A549 (cell line): ENCODE measurements around the gene HRK. TPM values are rescaled to one million over a fixed set of nuclear protein-coding genes. Genes with fewer than 3 reads are reported as not detected.
A peak's percentile ranks its signal among the peaks of the same experiment; 100 is the strongest.

ENCODE experiments used
- ATAC-seq, 2 experiments: fragments of 200-7000 bp in 1 of 2; fragments of >200 bp in 1 of 2; cut with Nextera tagmentation in 1 of 2; cut with Tn5 transposase in 1 of 2; 3 replicates each; pipeline versions ENCODE4 v1.8.0 to v1.9.1; 2018 to 2020; ENCODE audit warnings: mild to moderate bottlenecking in 1 of 2, moderate library complexity in 1 of 2
- CTCF ChIA-PET: fragments of 300-600 bp; sonication (Branson Sonifier 250); formaldehyde crosslinking; extraction: SDS; loops from one replicate; lab custom pipeline; 2021; ENCODE audit warnings: antibody characterized with exemption, inconsistent platforms; lab: Yijun Ruan, JAX
- POLR2A ChIA-PET: fragments of 350-600 bp; formaldehyde crosslinking; extraction: SDS; loops from one replicate; lab custom pipeline; 2021; ENCODE audit warnings: antibody characterized with exemption, inconsistent platforms; lab: Yijun Ruan, JAX
- DNase-seq, 2 experiments: peaks; one replicate each; pipeline versions ENCODE4 v3.0.0 to v3.0.0-alpha.2; 2011 to 2016; ENCODE audit warnings: low read depth in 1 of 2, low spot score in 1 of 2
- FAIRE-seq: peaks from 2 replicates; lab custom pipeline; 2011; peaks lifted over from hg19 to GRCh38; lab: Jason Lieb, UNC
- H3K27ac ChIP-seq, 2 experiments: fragments of >200 bp; sonication (Bioruptor Twin); formaldehyde crosslinking; 3 replicates each; pipeline ENCODE4 v1.5.1; 2016 to 2017
- H3K4me1 ChIP-seq: fragments of >200 bp; sonication (Bioruptor Twin); formaldehyde crosslinking; 3 replicates; pipeline ENCODE4 v1.6.1; 2016
- H3K4me2 ChIP-seq: fragments of >200 bp; sonication (Bioruptor Twin); formaldehyde crosslinking; 3 replicates; pipeline ENCODE4 v1.6.1; 2016
- H3K4me3 ChIP-seq: fragments of >200 bp; sonication (Bioruptor Twin); formaldehyde crosslinking; 3 replicates; pipeline ENCODE4 v1.5.1; 2016
- H3K9me3 ChIP-seq: fragments of >200 bp; sonication (Bioruptor Twin); formaldehyde crosslinking; 3 replicates; pipeline ENCODE4 v1.6.1; 2016
- BHLHE40 ChIP-seq: IDR thresholded peaks from 2 replicates; pipeline ENCODE4 v1.6.1; 2012; ENCODE audit warnings: low read depth, low read length, inconsistent platforms
- CBX2 ChIP-seq: fragments of 200-600 bp; sonication (generic); IDR thresholded peaks from 2 replicates; pipeline ENCODE4 v1.6.1; 2016; ENCODE audit warnings: low read depth, mild to moderate bottlenecking, borderline replicate concordance
- CBX8 ChIP-seq: fragments of 200-600 bp; sonication (generic); IDR thresholded peaks from 2 replicates; pipeline ENCODE4 v1.6.1; 2016
- CHD4 ChIP-seq: fragments of 200-600 bp; sonication (generic); IDR thresholded peaks from 2 replicates; pipeline ENCODE4 v1.6.1; 2016; ENCODE audit warnings: antibody characterized with exemption, mild to moderate bottlenecking, borderline replicate concordance
- EHF ChIP-seq: fragments of 250-450 bp; sonication (Bioruptor Pico); IDR thresholded peaks from 2 replicates; pipeline ENCODE4 v1.5.0; 2020; ENCODE audit warnings: mild to moderate bottlenecking
- EHMT2 ChIP-seq: fragments of 200-600 bp; sonication (generic); IDR thresholded peaks from 2 replicates; pipeline ENCODE4 v1.6.1; 2016; ENCODE audit warnings: antibody characterized with exemption, low read depth, mild to moderate bottlenecking, moderate library complexity
- ELK1 ChIP-seq: fragments of 150-350 bp; IDR thresholded peaks from 2 replicates; pipeline ENCODE4 v1.6.1; 2014; ENCODE audit warnings: low read depth, mild to moderate bottlenecking, low read length
- EP300 ChIP-seq, 2 experiments: fragments of >200 bp; sonication (Bioruptor Twin); formaldehyde crosslinking; IDR thresholded peaks; 2 replicates in 1 of 2; 3 replicates in 1 of 2; pipeline ENCODE4 v1.6.1; 2016 to 2017
- ESRRA ChIP-seq: fragments of 150-350 bp; IDR thresholded peaks from 2 replicates; pipeline ENCODE4 v1.6.1; 2014; ENCODE audit warnings: mild to moderate bottlenecking, low read length, borderline replicate concordance
- GATA3 ChIP-seq: IDR thresholded peaks from 2 replicates; pipeline ENCODE4 v1.6.1; 2012; ENCODE audit warnings: borderline replicate concordance
- HDAC2 ChIP-seq: fragments of 200-600 bp; sonication (generic); IDR thresholded peaks from 2 replicates; pipeline ENCODE4 v1.6.1; 2016
- HEYL ChIP-seq: fragments of 250-450 bp; sonication (Bioruptor Pico); IDR thresholded peaks from 2 replicates; pipeline ENCODE4 v1.8.0; 2021; ENCODE audit warnings: mild to moderate bottlenecking, moderate library complexity
- HMGXB4 ChIP-seq: fragments of 250-450 bp; sonication (Bioruptor Pico); IDR thresholded peaks from 2 replicates; pipeline ENCODE4 v1.5.0; 2021; ENCODE audit warnings: mild to moderate bottlenecking, moderate library complexity, borderline replicate concordance
- HOXA7 ChIP-seq: fragments of 250-450 bp; sonication (Bioruptor Pico); IDR thresholded peaks from 2 replicates; pipeline ENCODE4 v1.5.0; 2020; ENCODE audit warnings: mild to moderate bottlenecking, moderate library complexity
- HOXB13 ChIP-seq: fragments of 250-450 bp; sonication (Bioruptor Pico); IDR thresholded peaks from 2 replicates; pipeline ENCODE4 v1.5.0; 2020; ENCODE audit warnings: low read depth, mild to moderate bottlenecking, moderate library complexity
- HOXB5 ChIP-seq: fragments of 250-450 bp; sonication (Bioruptor Pico); IDR thresholded peaks from 2 replicates; pipeline ENCODE4 v1.5.0; 2020; ENCODE audit warnings: mild to moderate bottlenecking, moderate library complexity
- JUN ChIP-seq, 2 experiments: fragments of >200 bp; sonication (Bioruptor Twin); formaldehyde crosslinking; IDR thresholded peaks; 2 replicates in 1 of 2; 3 replicates in 1 of 2; pipeline ENCODE4 v1.6.1; 2016 to 2017
- KDM1A ChIP-seq: fragments of 200-600 bp; sonication (generic); IDR thresholded peaks from 2 replicates; pipeline ENCODE4 v1.6.1; 2016; ENCODE audit warnings: low read depth, mild to moderate bottlenecking
- KDM5A ChIP-seq: fragments of 200-600 bp; sonication (generic); IDR thresholded peaks from 2 replicates; pipeline ENCODE4 v1.6.1; 2016; ENCODE audit warnings: antibody characterized with exemption, mild to moderate bottlenecking
- MAZ ChIP-seq: fragments of 150-350 bp; IDR thresholded peaks from 2 replicates; pipeline ENCODE4 v1.6.1; 2014; ENCODE audit warnings: antibody characterized with exemption, low read depth, low read length, borderline replicate concordance
- NPAS2 ChIP-seq: fragments of 250-450 bp; sonication (Bioruptor Pico); IDR thresholded peaks from 2 replicates; pipeline ENCODE4 v1.8.0; 2022; ENCODE audit warnings: mild to moderate bottlenecking, moderate library complexity, borderline replicate concordance
- NR3C1 ChIP-seq: fragments of >200 bp; sonication (Bioruptor Twin); formaldehyde crosslinking; IDR thresholded peaks from 3 replicates; pipeline ENCODE4 v1.6.1; 2017
- POLR2AphosphoS2 ChIP-seq: conservative IDR thresholded peaks from 2 replicates; pipeline ENCODE4 v1.6.1; 2012; ENCODE audit warnings: low read length, improper control_type of control experiment, inconsistent platforms
- RARB ChIP-seq: fragments of 250-450 bp; sonication (Bioruptor Pico); IDR thresholded peaks from 2 replicates; pipeline ENCODE4 v1.8.0; 2021; ENCODE audit warnings: mild to moderate bottlenecking, moderate library complexity
- RCOR1 ChIP-seq: fragments of 150-350 bp; IDR thresholded peaks from 2 replicates; pipeline ENCODE4 v1.6.1; 2014; ENCODE audit warnings: antibody characterized with exemption, low read length, low read depth
- RFX5 ChIP-seq: fragments of 450-650 bp; IDR thresholded peaks from 2 replicates; pipeline ENCODE4 v1.7.1; 2014; ENCODE audit warnings: antibody characterized with exemption, mild to moderate bottlenecking, moderate library complexity
- SMC3 ChIP-seq: fragments of >200 bp; sonication (Bioruptor Twin); formaldehyde crosslinking; IDR thresholded peaks from 3 replicates; pipeline ENCODE4 v1.6.1; 2018; ENCODE audit warnings: inconsistent platforms
- TFCP2L1 ChIP-seq: fragments of 250-450 bp; sonication (Bioruptor Pico); IDR thresholded peaks from 2 replicates; pipeline ENCODE4 v1.5.0; 2021; ENCODE audit warnings: mild to moderate bottlenecking
- ZNF302 ChIP-seq: fragments of 250-450 bp; sonication (Bioruptor Pico); IDR thresholded peaks from 2 replicates; pipeline ENCODE4 v1.9.0; 2021; ENCODE audit warnings: inconsistent platforms, mild to moderate bottlenecking, moderate library complexity
- whole genome bisulfite sequencing: methylation state at CpG from one replicate; pipeline ENCODE4 v1.1.6; 2017; ENCODE audit errors: missing lambda C conversion rate; 5-methylcytosine and 5-hydroxymethylcytosine counted together
- polyA plus RNA-seq, 4 experiments: library from polyadenylated mRNA; depleted of rRNA in 3 of 4; stranded (reverse); fragments of >200 nt; fragmentation: RNase III in 1 of 4; extraction: RNeasy Plus Mini Kit Qiagen cat#74134 plus additional on column Dnase treatment in 1 of 4; gene quantifications; 2 replicates in 3 of 4; 3 replicates in 1 of 4; pipeline ENCODE4 v1.2.3, GENCODE V29; 2011 to 2017
- TF ChIP-seq, protein P1 (sequence below): IDR thresholded peaks from 2 replicates; pipeline ENCODE4 v1.6.1; 2012
- TF ChIP-seq, protein P2 (sequence below): fragments of >200 bp; sonication (Bioruptor Twin); formaldehyde crosslinking; IDR thresholded peaks from 3 replicates; pipeline ENCODE4 v1.5.1; 2016

Gene HRK
- polyA plus RNA-seq, 2 of the 4 experiments (the other 2 are of a cell fraction): 0.13 to 0.34 TPM

DNA sequence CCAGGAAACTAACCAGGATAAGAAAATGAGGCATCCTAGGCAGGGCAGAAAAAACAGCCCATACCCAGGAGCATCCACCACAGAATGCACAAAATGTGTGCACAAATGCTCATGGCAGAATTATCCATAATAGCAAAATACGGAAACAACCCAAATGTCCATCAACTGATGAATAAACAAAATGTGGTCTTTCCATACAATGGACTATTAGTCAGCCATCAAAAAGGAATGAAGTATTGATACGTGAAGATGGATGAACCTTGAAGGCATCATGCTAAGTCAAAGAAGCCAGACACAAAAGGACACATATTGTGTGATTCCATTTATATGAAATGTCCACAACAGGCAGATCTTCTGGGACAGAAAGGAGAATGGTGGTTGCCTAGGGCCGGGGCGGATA is 19.1 kb downstream of the HRK start:
- TF ChIP-seq EHMT2: no peak
- no peak for TF ChIP-seq HOXB13
- no peak for TF ChIP-seq CHD4
- no peak for TF ChIP-seq ESRRA
- no peak for TF ChIP-seq CBX8
- no peak for TF ChIP-seq TFCP2L1
- no peak for TF ChIP-seq JUN (IDR thresholded peaks at IDR 0.05)
- no peak for TF ChIP-seq HMGXB4
- TF ChIP-seq HOXB5 (CRISPR knock-in tag): no peak
- TF ChIP-seq ZNF302 (CRISPR knock-in tag): no peak
- TF ChIP-seq KDM1A: no peak
- TF ChIP-seq HEYL (CRISPR knock-in tag): no peak
- TF ChIP-seq RCOR1: no peak
- TF ChIP-seq HOXA7 (CRISPR knock-in tag): no peak
- TF ChIP-seq BHLHE40: no peak
- TF ChIP-seq SMC3: no peak
- no peak for TF ChIP-seq GATA3
- TF ChIP-seq POLR2AphosphoS2: no peak
- Histone ChIP-seq H3K4me2 (no peak overlapping the region), H3K4me1 (peaks cover 46% of the 10 kb centered on the region), H3K9me3 (no peaks in the 10 kb centered on the region), H3K4me3 (no peak overlapping the region), H3K27ac (no peak overlapping the region)
- ChIA-PET POLR2A (no interaction called here), CTCF (interaction anchor here (1.1 to 1.3 kb wide), 2 partner anchors 10 to 136 kb away, joined by 3 read pairs; no protein-coding TSS in a partner anchor)
- 75% methylated on average over 4 of the region's 4 CpGs for WGBS
- no peak for ATAC-seq
- FAIRE-seq: no peak
- no peak for DNase-seq

GRCh38 chr12:116861320-116861719 is 19.9 kb downstream of the HRK start:
- peak overlapping the region; percentile 39 for H3K4me2 ChIP-seq
- CTCF ChIA-PET: interaction anchor here (0.7 to 1.1 kb wide), 2 partner anchors 10 to 11 kb away, joined by 3 read pairs; no protein-coding TSS in a partner anchor
- FAIRE-seq (no peak), ATAC-seq (peak; percentile 36 to 57; a peak in 3 of 6 replicates)
- H3K9me3 ChIP-seq: no peaks in the 10 kb centered on the region
- H3K4me1 ChIP-seq: peaks cover 46% of the 10 kb centered on the region
- H3K27ac ChIP-seq: no peak overlapping the region
- WGBS: 50% methylated on average over 12 of the region's 12 CpGs
- TF ChIP-seq HDAC2 (no peak), KDM5A (no peak), EHF (no peak), NR3C1 (no peak), RARB (CRISPR knock-in tag) (no peak), GATA3 (no peak), TFCP2L1 (no peak), MAZ (no peak), NPAS2 (CRISPR knock-in tag) (no peak), EP300 (IDR thresholded peaks at IDR 0.05) (no peak), CHD4 (no peak), CBX2 (no peak), RCOR1 (no peak), ELK1 (no peak), RFX5 (no peak)
- TF ChIP-seq, protein P1, sequence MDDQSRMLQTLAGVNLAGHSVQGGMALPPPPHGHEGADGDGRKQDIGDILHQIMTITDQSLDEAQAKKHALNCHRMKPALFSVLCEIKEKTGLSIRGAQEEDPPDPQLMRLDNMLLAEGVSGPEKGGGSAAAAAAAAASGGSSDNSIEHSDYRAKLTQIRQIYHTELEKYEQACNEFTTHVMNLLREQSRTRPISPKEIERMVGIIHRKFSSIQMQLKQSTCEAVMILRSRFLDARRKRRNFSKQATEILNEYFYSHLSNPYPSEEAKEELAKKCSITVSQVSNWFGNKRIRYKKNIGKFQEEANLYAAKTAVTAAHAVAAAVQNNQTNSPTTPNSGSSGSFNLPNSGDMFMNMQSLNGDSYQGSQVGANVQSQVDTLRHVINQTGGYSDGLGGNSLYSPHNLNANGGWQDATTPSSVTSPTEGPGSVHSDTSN: no peak
- TF ChIP-seq, protein P2, sequence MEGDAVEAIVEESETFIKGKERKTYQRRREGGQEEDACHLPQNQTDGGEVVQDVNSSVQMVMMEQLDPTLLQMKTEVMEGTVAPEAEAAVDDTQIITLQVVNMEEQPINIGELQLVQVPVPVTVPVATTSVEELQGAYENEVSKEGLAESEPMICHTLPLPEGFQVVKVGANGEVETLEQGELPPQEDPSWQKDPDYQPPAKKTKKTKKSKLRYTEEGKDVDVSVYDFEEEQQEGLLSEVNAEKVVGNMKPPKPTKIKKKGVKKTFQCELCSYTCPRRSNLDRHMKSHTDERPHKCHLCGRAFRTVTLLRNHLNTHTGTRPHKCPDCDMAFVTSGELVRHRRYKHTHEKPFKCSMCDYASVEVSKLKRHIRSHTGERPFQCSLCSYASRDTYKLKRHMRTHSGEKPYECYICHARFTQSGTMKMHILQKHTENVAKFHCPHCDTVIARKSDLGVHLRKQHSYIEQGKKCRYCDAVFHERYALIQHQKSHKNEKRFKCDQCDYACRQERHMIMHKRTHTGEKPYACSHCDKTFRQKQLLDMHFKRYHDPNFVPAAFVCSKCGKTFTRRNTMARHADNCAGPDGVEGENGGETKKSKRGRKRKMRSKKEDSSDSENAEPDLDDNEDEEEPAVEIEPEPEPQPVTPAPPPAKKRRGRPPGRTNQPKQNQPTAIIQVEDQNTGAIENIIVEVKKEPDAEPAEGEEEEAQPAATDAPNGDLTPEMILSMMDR: no peak
- TF ChIP-seq, all 56 proteins: peak for 0
- POLR2A ChIA-PET: interaction anchor here (0.6 kb wide), 1 partner anchor 124 kb away, joined by 3 read pairs; the partner anchor contains the start of gene SPRING1
- H3K4me3 ChIP-seq: no peak overlapping the region
- DNase-seq: no peak
